CD4-positive, alpha-beta T cell treated with Interferon alpha-2 for 1 hour (primary cell): Measurements from ENCODE around the gene NT5C1A.

Experiments
- DNase-seq, 2 donors: peaks; one replicate each; pipeline ENCODE4 v3.0.0-alpha.2; 2020 to 2022

The NT5C1A gene

GRCh38 chr1:39671793-39672550 is at the start of gene NT5C1A:
NT5C1A (minus strand) TSS chr1:39672107; CDS start chr1:39672038, 69 bp downstream.
- DNase-seq, result peak in 1 of 2 donors; percentile 5

GRCh38 chr1:39721664-39722063 is 49.8 kb upstream of the NT5C1A start:
- no peak for DNase-seq

- peak in 1 of 2 donors; percentile 81 for DNase-seq
These were observed 48.4 kb upstream of the NT5C1A start for GRCh38 chr1:39720094-39720999.

- DNase-seq, result no peak
These were observed 45.9 kb upstream of the NT5C1A start for GRCh38 chr1:39717809-39718208.

GRCh38 chr1:39713557-39713956 is 41.6 kb upstream of the NT5C1A start:
- DNase-seq, result no peak

- no peak for DNase-seq
These were observed 40.0 kb upstream of the NT5C1A start for GRCh38 chr1:39711966-39712340.

- no peak for DNase-seq
These were observed 39.4 kb upstream of the NT5C1A start for GRCh38 chr1:39711104-39711965.

GRCh38 chr1:39707506-39707905 is 35.6 kb upstream of the NT5C1A start:
- no peak for DNase-seq

- no peak for DNase-seq
These were observed 32.9 kb upstream of the NT5C1A start for GRCh38 chr1:39704757-39705156.

GRCh38 chr1:39701049-39701439 is 29.1 kb upstream of the NT5C1A start:
- no peak for DNase-seq

- DNase-seq, result no peak
These were observed 28.4 kb upstream of the NT5C1A start for GRCh38 chr1:39700348-39700747.

GRCh38 chr1:39699419-39699818 is 27.5 kb upstream of the NT5C1A start:
- DNase-seq, result no peak

GRCh38 chr1:39698568-39698967 is 26.7 kb upstream of the NT5C1A start:
- no peak for DNase-seq

- DNase-seq, result no peak
These were observed 24.5 kb upstream of the NT5C1A start for GRCh38 chr1:39696448-39696847.

- no peak for DNase-seq
These were observed 23.1 kb upstream of the NT5C1A start for GRCh38 chr1:39695016-39695415.

- DNase-seq, result no peak
These were observed 22.1 kb upstream of the NT5C1A start for GRCh38 chr1:39694026-39694425.

GRCh38 chr1:39692152-39693074 is 20.5 kb upstream of the NT5C1A start:
- peak in 1 of 2 donors; percentile 50 for DNase-seq

GRCh38 chr1:39691383-39692151 is 19.7 kb upstream of the NT5C1A start, which contains the start of gene HPCAL4:
HPCAL4 (minus strand) TSS chr1:39691433; CDS start chr1:39684603, 6,830 bp downstream.
- peak; percentile 90 to 94 for DNase-seq

GRCh38 chr1:39690794-39691382 is 19.0 kb upstream of the NT5C1A start:
- DNase-seq, result no peak

GRCh38 chr1:39690225-39690624 is 18.3 kb upstream of the NT5C1A start:
- DNase-seq, result no peak
